ENCODE measurements around the gene FHIT.

FHIT gene

DNA sequence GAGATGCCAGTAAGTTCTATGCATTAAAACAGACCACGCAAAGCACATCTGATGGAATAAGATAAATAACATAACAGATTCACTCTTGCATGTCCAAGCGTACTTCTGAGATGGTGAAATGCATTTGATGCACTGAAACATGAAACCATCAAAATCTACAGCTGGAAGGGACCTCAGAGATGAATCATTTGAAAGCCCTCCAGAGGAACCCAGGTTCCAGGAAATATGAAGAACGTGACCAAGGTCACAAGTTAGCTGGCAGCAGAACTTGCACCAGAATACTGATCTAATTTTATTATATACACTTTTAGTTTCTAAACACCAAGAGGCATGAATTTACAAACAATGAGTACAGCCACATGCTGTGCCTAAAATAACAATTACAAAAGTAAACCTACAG lies 957.1 kb downstream of the FHIT start:
- Histone ChIP-seq H3K27ac (ENCODE audit: low read length) (no peak overlapping the region), H3K4me1 (ENCODE audit: control insufficient read depth in 1 of 2, insufficient read depth in 2 of 2, low read length in 2 of 2) (no peaks in the 10 kb centered on the region), H3K4me3 (ENCODE audit: low read depth in 1 of 2, low read length in 2 of 2) (no peak overlapping the region), H3K36me3 (ENCODE audit: control insufficient read depth in 1 of 2, insufficient read depth in 2 of 2, low read length in 2 of 2) (no peaks in the 10 kb centered on the region), H3K9me3 (ENCODE audit: control insufficient read depth in 1 of 2, low read length in 2 of 2) (no peaks in the 10 kb centered on the region), H3K27me3 (ENCODE audit: low read depth, low read length) (no peaks in the 10 kb centered on the region)

DNA sequence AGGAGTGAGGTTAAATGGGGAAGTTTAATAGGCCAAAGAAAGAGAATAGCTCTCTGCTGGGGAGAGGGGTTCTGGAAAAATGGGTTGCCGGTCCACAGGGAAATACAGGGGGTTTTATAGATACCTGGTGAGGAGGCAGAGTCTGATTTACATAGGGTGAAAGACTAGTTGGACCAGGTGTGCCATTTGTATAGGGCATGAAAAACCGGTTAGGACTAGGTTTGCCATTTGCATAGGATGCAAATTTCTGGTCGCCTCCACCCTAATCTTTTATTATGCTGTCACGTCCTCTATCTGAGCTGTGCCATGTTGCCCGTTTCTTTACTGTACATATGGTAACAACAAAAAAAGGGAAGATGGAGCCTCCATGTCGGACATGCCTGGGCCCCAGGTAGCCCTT lies 960.1 kb downstream of the FHIT start:
- no peaks in the 10 kb centered on the region for H3K27me3 ChIP-seq (ENCODE audit: low read depth, low read length)
- no peaks in the 10 kb centered on the region for H3K36me3 ChIP-seq (ENCODE audit: control insufficient read depth in 1 of 2, insufficient read depth in 2 of 2, low read length in 2 of 2)
- H3K27ac ChIP-seq (ENCODE audit: low read length): no peak overlapping the region
- H3K4me1 ChIP-seq (ENCODE audit: control insufficient read depth in 1 of 2, insufficient read depth in 2 of 2, low read length in 2 of 2): no peaks in the 10 kb centered on the region
- no peak overlapping the region for H3K4me3 ChIP-seq (ENCODE audit: low read depth in 1 of 2, low read length in 2 of 2)
- no peaks in the 10 kb centered on the region for H3K9me3 ChIP-seq (ENCODE audit: control insufficient read depth in 1 of 2, low read length in 2 of 2)

DNA sequence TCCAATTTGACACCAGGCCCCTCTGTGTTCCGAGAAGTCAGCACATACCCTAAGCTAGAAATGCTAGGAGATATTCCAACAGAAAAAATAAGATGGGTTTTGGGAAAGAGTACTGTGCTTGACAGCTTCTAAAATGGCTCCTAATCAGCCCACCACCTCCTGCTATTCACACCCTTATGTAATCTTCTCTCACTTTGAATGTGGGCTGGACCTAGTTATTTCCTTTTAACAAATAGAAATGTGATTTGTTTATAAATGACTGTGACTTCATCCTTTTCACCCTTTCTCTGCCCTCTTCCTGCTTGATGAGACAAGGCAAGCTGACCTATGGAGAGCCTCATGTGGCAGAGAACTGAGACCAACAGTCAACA lies 961.1 kb downstream of the FHIT start:
- H3K27me3 ChIP-seq (ENCODE audit: low read depth, low read length): no peaks in the 10 kb centered on the region
- no peaks in the 10 kb centered on the region for H3K4me1 ChIP-seq (ENCODE audit: control insufficient read depth in 1 of 2, insufficient read depth in 2 of 2, low read length in 2 of 2)
- no peak overlapping the region for H3K4me3 ChIP-seq (ENCODE audit: low read depth in 1 of 2, low read length in 2 of 2)
- no peaks in the 10 kb centered on the region for H3K36me3 ChIP-seq (ENCODE audit: control insufficient read depth in 1 of 2, insufficient read depth in 2 of 2, low read length in 2 of 2)
- no peaks in the 10 kb centered on the region for H3K9me3 ChIP-seq (ENCODE audit: control insufficient read depth in 1 of 2, low read length in 2 of 2)
- H3K27ac ChIP-seq (ENCODE audit: low read length): no peak overlapping the region

DNA sequence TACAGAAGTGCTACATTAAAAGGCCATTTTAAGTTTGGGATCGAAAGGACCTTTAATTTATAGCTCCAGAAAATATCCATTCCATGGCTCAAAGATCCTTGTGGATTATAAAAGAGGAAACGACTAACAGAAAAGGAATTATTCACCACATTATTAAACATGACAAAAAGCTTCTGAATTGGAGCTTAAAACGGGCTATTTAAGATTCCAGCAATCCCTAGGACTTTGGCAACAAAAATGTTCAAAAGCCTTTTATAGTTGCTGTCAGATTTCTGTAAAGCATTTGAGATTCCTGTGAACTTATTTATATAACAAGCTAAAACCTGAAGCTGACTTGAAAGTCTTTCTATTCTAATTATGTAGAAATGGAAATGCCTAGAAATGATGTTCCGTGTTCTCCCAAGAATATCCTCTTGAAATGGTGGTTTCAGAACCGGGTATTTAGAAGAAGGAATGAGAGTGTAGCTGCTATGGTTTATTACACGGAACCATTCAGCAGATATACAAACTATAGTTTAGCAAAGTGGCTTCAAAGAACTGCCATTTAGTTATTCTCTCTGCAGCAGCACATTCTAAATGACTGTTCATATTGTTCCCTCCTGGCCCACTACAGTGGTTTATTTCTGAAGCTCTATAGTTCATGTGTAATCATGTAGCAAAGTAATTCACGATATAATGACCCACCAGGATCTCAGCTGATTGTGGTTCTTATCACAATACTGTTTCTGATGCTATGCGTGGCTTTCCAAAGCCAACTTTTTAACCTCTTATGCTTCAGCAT lies 961.7 kb downstream of the FHIT start:
- H3K4me1 ChIP-seq (ENCODE audit: control insufficient read depth in 1 of 2, insufficient read depth in 2 of 2, low read length in 2 of 2): no peaks in the 10 kb centered on the region
- no peak overlapping the region for H3K4me3 ChIP-seq (ENCODE audit: low read depth in 1 of 2, low read length in 2 of 2)
- no peaks in the 10 kb centered on the region for H3K27me3 ChIP-seq (ENCODE audit: low read depth, low read length)
- no peak overlapping the region for H3K27ac ChIP-seq (ENCODE audit: low read length)
- no peaks in the 10 kb centered on the region for H3K9me3 ChIP-seq (ENCODE audit: control insufficient read depth in 1 of 2, low read length in 2 of 2)
- H3K36me3 ChIP-seq (ENCODE audit: control insufficient read depth in 1 of 2, insufficient read depth in 2 of 2, low read length in 2 of 2): no peaks in the 10 kb centered on the region

DNA sequence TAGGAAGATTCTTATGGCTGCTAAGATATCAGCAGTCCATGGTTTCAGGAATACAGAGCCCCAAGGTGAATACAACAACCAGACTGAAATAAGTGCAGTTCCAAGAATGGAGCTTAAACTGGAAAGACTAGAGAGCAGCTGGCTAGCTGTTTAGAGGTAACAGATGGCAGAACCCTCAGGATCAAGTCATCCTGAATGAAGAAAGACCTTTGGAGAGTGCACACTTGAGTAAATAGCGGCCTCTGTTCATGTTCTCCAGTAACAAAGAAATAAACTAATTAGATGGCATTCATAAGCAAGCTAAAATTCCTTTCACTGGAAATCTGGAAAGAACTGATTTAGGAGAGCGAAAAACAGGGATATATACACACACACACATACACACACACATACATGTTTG lies 968.4 kb downstream of the FHIT start:
- H3K27me3 ChIP-seq (ENCODE audit: low read depth, low read length): no peaks in the 10 kb centered on the region
- no peaks in the 10 kb centered on the region for H3K36me3 ChIP-seq (ENCODE audit: control insufficient read depth in 1 of 2, insufficient read depth in 2 of 2, low read length in 2 of 2)
- no peaks in the 10 kb centered on the region for H3K4me1 ChIP-seq (ENCODE audit: control insufficient read depth in 1 of 2, insufficient read depth in 2 of 2, low read length in 2 of 2)
- H3K27ac ChIP-seq (ENCODE audit: low read length): no peak overlapping the region
- no peak overlapping the region for H3K4me3 ChIP-seq (ENCODE audit: low read depth in 1 of 2, low read length in 2 of 2)
- H3K9me3 ChIP-seq (ENCODE audit: control insufficient read depth in 1 of 2, low read length in 2 of 2): no peaks in the 10 kb centered on the region

DNA sequence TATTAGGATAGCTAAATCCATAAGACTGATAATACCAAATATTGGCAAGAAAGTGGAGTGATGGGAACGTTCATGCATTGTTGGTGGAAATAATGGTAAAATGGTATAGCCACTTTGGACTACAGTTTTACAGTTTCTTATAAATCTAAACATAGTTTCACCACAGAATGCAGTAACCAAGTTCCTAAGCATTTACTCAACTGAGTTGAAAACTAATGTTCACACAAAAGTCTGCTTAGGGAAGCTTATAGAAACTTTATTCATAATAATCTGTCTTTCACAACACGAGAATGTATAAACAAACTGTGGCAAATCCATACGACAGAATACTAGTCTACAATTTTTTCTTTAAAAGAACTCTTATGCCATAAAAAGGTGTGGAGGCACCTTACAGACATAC lies 969.3 kb downstream of the FHIT start:
- H3K27ac ChIP-seq (ENCODE audit: low read length): no peak overlapping the region
- H3K36me3 ChIP-seq (ENCODE audit: control insufficient read depth in 1 of 2, insufficient read depth in 2 of 2, low read length in 2 of 2): no peaks in the 10 kb centered on the region
- H3K27me3 ChIP-seq (ENCODE audit: low read depth, low read length): no peaks in the 10 kb centered on the region
- H3K4me1 ChIP-seq (ENCODE audit: control insufficient read depth in 1 of 2, insufficient read depth in 2 of 2, low read length in 2 of 2): no peaks in the 10 kb centered on the region
- H3K4me3 ChIP-seq (ENCODE audit: low read depth in 1 of 2, low read length in 2 of 2): no peak overlapping the region
- no peaks in the 10 kb centered on the region for H3K9me3 ChIP-seq (ENCODE audit: control insufficient read depth in 1 of 2, low read length in 2 of 2)

DNA sequence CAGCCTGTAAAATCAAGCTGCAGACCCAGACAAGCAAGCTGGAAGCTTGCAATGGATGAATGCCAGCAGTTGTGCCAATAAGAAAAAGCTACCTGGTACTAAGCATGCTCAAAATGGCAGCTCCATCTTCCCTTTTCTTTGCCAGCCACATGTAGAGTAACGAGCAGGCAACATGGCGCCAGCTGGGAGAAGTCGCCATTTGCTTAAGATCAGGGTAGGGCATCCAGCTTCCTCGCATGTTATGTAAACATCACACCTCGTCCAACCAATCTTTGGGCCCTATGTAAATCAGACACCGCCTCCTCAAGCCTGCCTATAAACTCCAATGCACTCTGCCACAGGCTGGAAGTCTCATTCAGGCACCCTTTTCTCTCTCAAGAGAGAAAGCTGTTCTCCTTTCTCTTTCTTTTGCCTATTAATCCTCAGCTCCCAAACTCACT lies 973.9 kb downstream of the FHIT start:
- Histone ChIP-seq H3K36me3 (ENCODE audit: control insufficient read depth in 1 of 2, insufficient read depth in 2 of 2, low read length in 2 of 2) (no peaks in the 10 kb centered on the region), H3K27ac (ENCODE audit: low read length) (no peak overlapping the region), H3K4me1 (ENCODE audit: control insufficient read depth in 1 of 2, insufficient read depth in 2 of 2, low read length in 2 of 2) (no peaks in the 10 kb centered on the region), H3K4me3 (ENCODE audit: low read depth in 1 of 2, low read length in 2 of 2) (no peak overlapping the region), H3K27me3 (ENCODE audit: low read depth, low read length) (no peaks in the 10 kb centered on the region), H3K9me3 (ENCODE audit: control insufficient read depth in 1 of 2, low read length in 2 of 2) (no peaks in the 10 kb centered on the region)

DNA sequence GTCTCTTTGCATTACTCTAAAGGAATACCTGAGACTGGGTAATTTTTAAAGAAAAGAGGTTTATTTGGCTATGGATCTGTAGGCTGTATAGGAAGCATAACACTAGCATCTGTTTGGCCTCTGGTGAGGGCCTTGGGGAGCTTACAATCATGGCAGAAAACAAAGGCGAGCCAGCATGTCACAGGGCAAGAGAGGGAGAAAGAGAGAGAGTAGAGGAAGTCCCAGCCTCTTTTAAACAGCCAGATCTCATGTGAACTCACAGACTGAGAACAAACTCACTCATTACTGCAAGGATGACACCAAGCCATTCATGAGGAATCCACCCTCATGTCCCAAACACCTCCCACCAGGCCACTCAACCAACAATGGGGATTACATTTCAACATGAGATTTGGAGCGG lies 974.6 kb downstream of the FHIT start:
- Histone ChIP-seq H3K9me3 (ENCODE audit: control insufficient read depth in 1 of 2, low read length in 2 of 2) (no peaks in the 10 kb centered on the region), H3K36me3 (ENCODE audit: control insufficient read depth in 1 of 2, insufficient read depth in 2 of 2, low read length in 2 of 2) (no peaks in the 10 kb centered on the region), H3K4me3 (ENCODE audit: low read depth in 1 of 2, low read length in 2 of 2) (no peak overlapping the region), H3K27ac (ENCODE audit: low read length) (no peak overlapping the region), H3K27me3 (ENCODE audit: low read depth, low read length) (no peaks in the 10 kb centered on the region), H3K4me1 (ENCODE audit: control insufficient read depth in 1 of 2, insufficient read depth in 2 of 2, low read length in 2 of 2) (no peaks in the 10 kb centered on the region)

DNA sequence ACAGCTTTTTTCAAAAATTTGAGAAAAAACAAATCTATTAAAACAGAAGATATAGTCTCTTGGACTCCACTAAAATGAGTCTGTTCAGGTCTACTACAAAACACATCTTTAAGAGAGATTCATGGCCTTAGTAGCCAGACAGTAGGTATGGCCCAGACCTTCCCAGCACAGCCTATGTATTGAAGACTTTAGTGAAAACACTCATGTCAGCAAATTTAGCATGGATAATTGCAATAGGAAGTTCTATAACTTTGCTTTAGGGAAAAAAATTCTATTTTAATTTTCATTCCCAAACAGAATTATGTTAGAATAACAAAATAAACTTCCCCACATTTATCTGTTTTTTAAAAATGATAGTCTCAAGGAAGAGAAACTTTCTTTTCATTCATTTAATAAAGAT lies 976.6 kb downstream of the FHIT start:
- H3K9me3 ChIP-seq (ENCODE audit: control insufficient read depth in 1 of 2, low read length in 2 of 2): no peaks in the 10 kb centered on the region
- H3K27me3 ChIP-seq (ENCODE audit: low read depth, low read length): no peaks in the 10 kb centered on the region
- H3K36me3 ChIP-seq (ENCODE audit: control insufficient read depth in 1 of 2, insufficient read depth in 2 of 2, low read length in 2 of 2): no peaks in the 10 kb centered on the region
- H3K4me1 ChIP-seq (ENCODE audit: control insufficient read depth in 1 of 2, insufficient read depth in 2 of 2, low read length in 2 of 2): no peaks in the 10 kb centered on the region
- no peak overlapping the region for H3K27ac ChIP-seq (ENCODE audit: low read length)
- H3K4me3 ChIP-seq (ENCODE audit: low read depth in 1 of 2, low read length in 2 of 2): no peak overlapping the region

DNA sequence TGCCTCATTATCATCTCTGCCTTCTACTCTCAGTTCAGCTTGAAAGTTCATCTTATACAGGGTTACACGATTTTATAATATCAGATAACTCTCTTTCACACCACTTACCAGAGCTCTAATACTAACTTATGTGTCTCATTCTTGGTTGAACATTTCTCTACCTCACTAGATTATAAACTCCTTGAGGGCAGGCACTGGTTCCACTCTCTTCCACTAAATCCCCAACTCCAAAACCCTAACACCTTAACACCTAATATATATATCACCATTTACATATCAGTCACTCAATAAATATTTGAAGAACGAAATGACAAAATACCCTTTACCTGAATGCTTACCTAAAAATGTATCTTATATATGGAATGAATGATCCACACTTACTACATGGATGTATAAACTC lies 977.2 kb downstream of the FHIT start:
- Histone ChIP-seq H3K36me3 (ENCODE audit: control insufficient read depth in 1 of 2, insufficient read depth in 2 of 2, low read length in 2 of 2) (no peaks in the 10 kb centered on the region), H3K27me3 (ENCODE audit: low read depth, low read length) (no peaks in the 10 kb centered on the region), H3K9me3 (ENCODE audit: control insufficient read depth in 1 of 2, low read length in 2 of 2) (no peaks in the 10 kb centered on the region), H3K4me1 (ENCODE audit: control insufficient read depth in 1 of 2, insufficient read depth in 2 of 2, low read length in 2 of 2) (no peaks in the 10 kb centered on the region), H3K4me3 (ENCODE audit: low read depth in 1 of 2, low read length in 2 of 2) (no peak overlapping the region), H3K27ac (ENCODE audit: low read length) (no peak overlapping the region)

DNA sequence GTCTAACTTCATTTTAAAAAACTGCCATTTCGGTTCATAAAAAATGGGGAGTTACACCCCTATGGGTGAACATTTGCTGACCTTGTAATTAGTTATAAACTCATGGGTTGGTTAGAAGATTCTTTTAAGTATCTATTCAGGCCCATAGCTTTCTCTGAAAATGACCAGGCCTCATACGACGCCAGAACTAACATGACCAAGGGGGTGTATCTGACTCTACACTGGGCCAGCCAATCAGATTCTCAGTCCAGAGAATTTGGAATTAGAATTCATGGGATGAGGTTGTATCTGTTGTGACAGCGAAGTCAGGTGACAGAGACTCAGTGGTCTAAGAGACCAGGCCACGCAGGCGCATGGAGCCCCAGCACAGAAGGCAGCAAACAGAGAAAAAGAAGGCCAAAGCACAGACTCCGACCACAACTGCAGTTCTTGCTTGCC lies 981.4 kb downstream of the FHIT start:
- Histone ChIP-seq H3K27ac (ENCODE audit: low read length) (no peak overlapping the region), H3K4me3 (ENCODE audit: low read depth in 1 of 2, low read length in 2 of 2) (no peak overlapping the region), H3K27me3 (ENCODE audit: low read depth, low read length) (no peaks in the 10 kb centered on the region), H3K9me3 (ENCODE audit: control insufficient read depth in 1 of 2, low read length in 2 of 2) (no peaks in the 10 kb centered on the region), H3K36me3 (ENCODE audit: control insufficient read depth in 1 of 2, insufficient read depth in 2 of 2, low read length in 2 of 2) (no peaks in the 10 kb centered on the region), H3K4me1 (ENCODE audit: control insufficient read depth in 1 of 2, insufficient read depth in 2 of 2, low read length in 2 of 2) (no peaks in the 10 kb centered on the region)

DNA sequence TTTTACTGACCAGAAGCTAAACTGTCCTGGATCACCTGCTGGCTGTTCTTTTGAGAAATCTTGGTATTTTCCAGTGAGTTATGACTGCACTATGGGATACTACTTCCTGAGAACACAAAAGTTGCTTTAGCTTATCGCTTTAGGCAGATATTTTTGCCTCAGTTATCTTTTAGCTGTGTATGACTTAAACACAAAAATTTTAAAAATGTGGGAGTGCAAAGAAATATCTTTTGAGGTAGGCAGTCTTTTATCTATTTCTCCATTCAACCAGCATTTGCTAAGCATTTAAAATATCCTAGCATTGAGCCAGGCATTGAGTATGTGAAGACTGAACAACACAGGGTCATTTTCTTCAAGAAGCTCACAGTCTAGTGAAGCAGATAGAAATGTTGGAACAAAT lies 981.9 kb downstream of the FHIT start:
- H3K36me3 ChIP-seq (ENCODE audit: control insufficient read depth in 1 of 2, insufficient read depth in 2 of 2, low read length in 2 of 2): no peaks in the 10 kb centered on the region
- H3K27ac ChIP-seq (ENCODE audit: low read length): no peak overlapping the region

More for the DNA sequence above, 981.9 kb downstream of the FHIT start:
- no peak overlapping the region for H3K4me3 ChIP-seq (ENCODE audit: low read depth in 1 of 2, low read length in 2 of 2)
- no peaks in the 10 kb centered on the region for H3K27me3 ChIP-seq (ENCODE audit: low read depth, low read length)
- H3K4me1 ChIP-seq (ENCODE audit: control insufficient read depth in 1 of 2, insufficient read depth in 2 of 2, low read length in 2 of 2): no peaks in the 10 kb centered on the region
- no peaks in the 10 kb centered on the region for H3K9me3 ChIP-seq (ENCODE audit: control insufficient read depth in 1 of 2, low read length in 2 of 2)
